Subcutaneous preadipocyte (primary cell): ENCODE data around the gene C11orf24. TPM values are rescaled to one million over a fixed set of nuclear protein-coding genes. Genes with fewer than 3 reads are reported as not detected.

Source experiments
- total RNA-seq: library from RNA; depleted of rRNA; stranded (reverse); fragments of >200 nt; gene quantifications from 2 replicates; pipeline ENCODE4 v1.2.3, GENCODE V29; 2012

C11orf24 gene
- 27.9 and 32.6 TPM in 2 replicates for total RNA-seq

GRCh38 chr11:68271781-68272608 lies at the start of gene C11orf24:
Gene C11orf24, minus strand, starts transcription at chr11:68271973. Its CDS starts 8,206 bp downstream, at chr11:68263767.

GRCh38 chr11:68312117-68312779 lies 40.5 kb upstream of the C11orf24 start, which contains the start of gene LRP5:
Gene LRP5, plus strand, starts transcription at chr11:68312591. Its CDS starts 124 bp downstream, at chr11:68312715.

GRCh38 chr11:68213135-68213515 lies 58.6 kb downstream of the C11orf24 start, which contains the start of gene KMT5B:
Gene KMT5B, minus strand, starts transcription at chr11:68213296. Its CDS starts 23,220 bp downstream, at chr11:68190076.

Other genes with a start within 250 kb of the C11orf24 start
- gene NDUFS8, start 241.3 kb downstream of the C11orf24 start, total RNA-seq: 94.4 and 108 TPM in 2 replicates
- 128 and 176 TPM in 2 replicates for gene TCIRG1, start 232.9 kb downstream of the C11orf24 start, total RNA-seq
- 8.5 and 10.2 TPM in 2 replicates for gene CHKA, start 150.6 kb downstream of the C11orf24 start, total RNA-seq
- 14.7 and 17.2 TPM in 2 replicates for gene KMT5B, start 58.7 kb downstream of the C11orf24 start, total RNA-seq
- gene LRP5, start 40.6 kb upstream of the C11orf24 start, total RNA-seq: 19.5 and 20.1 TPM in 2 replicates
- 109 and 145 TPM in 2 replicates for gene PPP6R3, start 188.8 kb upstream of the C11orf24 start, total RNA-seq